ENCODE measurements around the gene IFT81.

IFT81 gene

DNA sequence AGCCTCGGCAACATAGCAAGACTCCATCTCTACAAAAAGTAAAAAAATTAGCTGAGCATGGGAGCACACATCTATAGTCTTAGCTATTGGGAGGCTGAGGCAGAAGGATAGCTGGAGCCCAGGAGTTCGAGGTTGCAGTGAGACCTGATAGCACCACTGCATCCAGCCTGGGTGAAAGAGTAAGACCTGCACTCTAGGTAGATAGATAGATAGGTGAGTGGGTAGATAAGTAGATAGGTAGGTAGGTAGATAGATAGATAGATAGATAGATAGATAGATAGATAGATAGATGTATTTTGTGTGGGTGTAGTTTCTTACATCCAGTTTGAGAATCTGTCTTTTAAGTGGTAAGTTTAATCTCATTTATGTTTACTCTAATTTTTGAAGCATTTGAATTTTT lies 72.8 kb downstream of the IFT81 start:
- no peak overlapping the region for H3K9ac ChIP-seq (ENCODE audit: low read length)
- peaks cover 8% of the 10 kb centered on the region for H3K4me1 ChIP-seq (ENCODE audit: low read length)
- H3K9me3 ChIP-seq (ENCODE audit: insufficient read depth, low read length), result no peaks in the 10 kb centered on the region

DNA sequence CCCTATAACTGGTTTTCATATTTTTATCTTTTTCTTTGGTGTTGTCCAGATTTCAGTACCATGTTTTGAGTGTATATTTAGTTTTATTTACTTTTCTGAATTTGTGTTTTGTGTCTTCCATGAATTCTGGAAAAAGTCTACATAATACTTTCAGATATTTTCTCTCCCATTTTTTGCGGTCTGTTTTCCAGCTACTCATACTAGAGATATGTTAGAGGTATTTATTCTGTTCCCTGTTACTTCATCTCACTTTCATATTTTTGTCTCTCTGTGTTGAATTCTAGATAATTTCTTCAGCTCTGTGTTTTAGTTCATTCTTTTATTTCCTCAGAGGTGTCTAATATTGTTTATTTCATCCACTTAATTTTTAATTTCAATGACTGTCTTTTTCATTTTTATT lies 74.2 kb downstream of the IFT81 start:
- H2AFZ ChIP-seq (ENCODE audit: low read depth, low read length), result no peak overlapping the region
- no peaks in the 10 kb centered on the region for H4K20me1 ChIP-seq (ENCODE audit: insufficient read depth, low read length)
- TF ChIP-seq EZH2phosphoT487 (IDR thresholded peaks at IDR 0.05; ENCODE audit: low read depth), result no peak
- TF ChIP-seq, protein P1, sequence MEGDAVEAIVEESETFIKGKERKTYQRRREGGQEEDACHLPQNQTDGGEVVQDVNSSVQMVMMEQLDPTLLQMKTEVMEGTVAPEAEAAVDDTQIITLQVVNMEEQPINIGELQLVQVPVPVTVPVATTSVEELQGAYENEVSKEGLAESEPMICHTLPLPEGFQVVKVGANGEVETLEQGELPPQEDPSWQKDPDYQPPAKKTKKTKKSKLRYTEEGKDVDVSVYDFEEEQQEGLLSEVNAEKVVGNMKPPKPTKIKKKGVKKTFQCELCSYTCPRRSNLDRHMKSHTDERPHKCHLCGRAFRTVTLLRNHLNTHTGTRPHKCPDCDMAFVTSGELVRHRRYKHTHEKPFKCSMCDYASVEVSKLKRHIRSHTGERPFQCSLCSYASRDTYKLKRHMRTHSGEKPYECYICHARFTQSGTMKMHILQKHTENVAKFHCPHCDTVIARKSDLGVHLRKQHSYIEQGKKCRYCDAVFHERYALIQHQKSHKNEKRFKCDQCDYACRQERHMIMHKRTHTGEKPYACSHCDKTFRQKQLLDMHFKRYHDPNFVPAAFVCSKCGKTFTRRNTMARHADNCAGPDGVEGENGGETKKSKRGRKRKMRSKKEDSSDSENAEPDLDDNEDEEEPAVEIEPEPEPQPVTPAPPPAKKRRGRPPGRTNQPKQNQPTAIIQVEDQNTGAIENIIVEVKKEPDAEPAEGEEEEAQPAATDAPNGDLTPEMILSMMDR (IDR thresholded peaks at IDR 0.05; ENCODE audit: low read depth, low read length), result no peak
- peaks cover 8% of the 10 kb centered on the region for H3K4me1 ChIP-seq (ENCODE audit: low read length)
- no peaks in the 10 kb centered on the region for H3K79me2 ChIP-seq (ENCODE audit: low read length)
- no peaks in the 10 kb centered on the region for H3K36me3 ChIP-seq (replicated peaks; ENCODE audit: low read depth, low read length)
- H3K9me3 ChIP-seq (ENCODE audit: insufficient read depth, low read length), result no peaks in the 10 kb centered on the region
- H3K4me3 ChIP-seq (ENCODE audit: low read length), result no peak overlapping the region
- H3K9ac ChIP-seq (ENCODE audit: low read length), result no peak overlapping the region
- H3K4me2 ChIP-seq (ENCODE audit: low read length), result no peak overlapping the region
- no peak overlapping the region for H3K27ac ChIP-seq (ENCODE audit: low read length)
- H3K27me3 ChIP-seq (ENCODE audit: low read depth, low read length), result no peaks in the 10 kb centered on the region

More for the DNA sequence above, 72.8 kb downstream of the IFT81 start:
- Histone ChIP-seq H3K79me2 (ENCODE audit: low read length) (no peaks in the 10 kb centered on the region), H4K20me1 (ENCODE audit: insufficient read depth, low read length) (no peaks in the 10 kb centered on the region), H3K27me3 (ENCODE audit: low read depth, low read length) (no peaks in the 10 kb centered on the region), H3K36me3 (replicated peaks; ENCODE audit: low read depth, low read length) (no peaks in the 10 kb centered on the region), H3K4me3 (ENCODE audit: low read length) (no peak overlapping the region), H2AFZ (ENCODE audit: low read depth, low read length) (no peak overlapping the region), H3K4me2 (ENCODE audit: low read length) (no peak overlapping the region), H3K27ac (ENCODE audit: low read length) (no peak overlapping the region)
- TF ChIP-seq, protein P1 (IDR thresholded peaks at IDR 0.05; ENCODE audit: low read depth, low read length), result no peak
- TF ChIP-seq EZH2phosphoT487 (IDR thresholded peaks at IDR 0.05; ENCODE audit: low read depth), result no peak

DNA sequence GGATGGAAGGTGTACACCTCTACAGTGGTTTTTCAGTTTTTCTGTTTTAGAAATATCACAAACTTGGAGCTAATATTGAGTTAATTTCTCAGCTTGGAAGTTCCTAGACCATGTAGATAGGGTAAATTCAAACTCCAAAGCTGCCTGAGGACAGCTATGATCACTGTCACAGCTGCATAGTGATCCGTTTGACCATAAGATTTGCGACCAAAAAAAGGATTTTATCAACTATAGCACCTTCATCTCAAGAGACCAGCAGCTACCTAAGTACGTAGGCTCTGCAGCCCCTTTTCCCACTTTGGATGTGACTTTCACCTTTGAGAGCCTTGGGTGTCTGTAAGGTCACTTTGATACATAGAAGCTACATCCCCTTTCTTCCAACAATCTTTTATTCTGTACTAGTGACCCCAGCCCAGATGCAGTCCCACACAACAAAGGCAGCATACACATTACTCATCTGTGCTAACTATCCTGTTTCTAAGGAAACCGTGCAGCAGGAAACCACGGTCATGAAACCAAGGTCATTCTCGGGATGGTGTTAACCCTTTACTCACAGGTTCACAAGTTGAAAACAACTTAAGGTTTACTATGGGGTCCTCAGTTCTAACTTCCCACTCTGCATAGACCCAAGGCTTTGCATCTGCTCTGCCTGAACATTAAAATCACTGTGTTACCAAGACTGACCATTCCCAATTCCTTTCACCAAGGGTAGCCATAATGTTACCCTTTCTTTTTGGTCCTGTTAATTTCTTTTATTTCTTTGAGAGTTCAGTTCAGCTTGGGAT lies 75.4 kb downstream of the IFT81 start:
- Histone ChIP-seq H3K27me3 (ENCODE audit: low read depth, low read length) (no peaks in the 10 kb centered on the region), H4K20me1 (ENCODE audit: insufficient read depth, low read length) (no peaks in the 10 kb centered on the region), H3K4me2 (ENCODE audit: low read length) (no peak overlapping the region), H3K9me3 (ENCODE audit: insufficient read depth, low read length) (no peaks in the 10 kb centered on the region), H3K9ac (ENCODE audit: low read length) (no peak overlapping the region), H3K36me3 (replicated peaks; ENCODE audit: low read depth, low read length) (no peaks in the 10 kb centered on the region), H3K79me2 (ENCODE audit: low read length) (no peaks in the 10 kb centered on the region), H2AFZ (ENCODE audit: low read depth, low read length) (no peak overlapping the region), H3K4me1 (ENCODE audit: low read length) (peaks cover 8% of the 10 kb centered on the region), H3K4me3 (ENCODE audit: low read length) (no peak overlapping the region), H3K27ac (ENCODE audit: low read length) (no peak overlapping the region)
- TF ChIP-seq, protein P1 (IDR thresholded peaks at IDR 0.05; ENCODE audit: low read depth, low read length), result no peak
- no peak for TF ChIP-seq EZH2phosphoT487 (IDR thresholded peaks at IDR 0.05; ENCODE audit: low read depth)

DNA sequence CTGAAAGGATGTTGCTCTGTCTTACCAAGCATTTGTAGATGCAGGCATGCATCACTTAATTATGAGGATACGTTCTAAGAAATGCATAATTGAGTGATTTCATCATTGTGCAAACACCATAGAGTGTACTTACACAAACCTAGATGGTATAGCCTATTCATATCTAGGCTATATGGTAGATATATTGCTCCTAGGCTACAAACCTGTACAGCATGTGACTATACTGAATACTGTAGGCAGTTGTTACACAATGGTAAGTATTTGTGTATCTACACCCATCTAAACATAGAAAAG lies 75.9 kb downstream of the IFT81 start:
- no peak overlapping the region for H3K4me3 ChIP-seq (ENCODE audit: low read length)
- TF ChIP-seq, protein P1 (IDR thresholded peaks at IDR 0.05; ENCODE audit: low read depth, low read length), result no peak
- no peak for TF ChIP-seq EZH2phosphoT487 (IDR thresholded peaks at IDR 0.05; ENCODE audit: low read depth)
- H2AFZ ChIP-seq (ENCODE audit: low read depth, low read length), result no peak overlapping the region

More for the DNA sequence above, 75.9 kb downstream of the IFT81 start:
- Histone ChIP-seq H3K9me3 (ENCODE audit: insufficient read depth, low read length) (no peaks in the 10 kb centered on the region), H3K9ac (ENCODE audit: low read length) (no peak overlapping the region), H3K27ac (ENCODE audit: low read length) (no peak overlapping the region), H3K4me1 (ENCODE audit: low read length) (peaks cover 8% of the 10 kb centered on the region), H3K36me3 (replicated peaks; ENCODE audit: low read depth, low read length) (no peaks in the 10 kb centered on the region), H3K4me2 (ENCODE audit: low read length) (no peak overlapping the region), H3K27me3 (ENCODE audit: low read depth, low read length) (no peaks in the 10 kb centered on the region), H3K79me2 (ENCODE audit: low read length) (no peaks in the 10 kb centered on the region), H4K20me1 (ENCODE audit: insufficient read depth, low read length) (no peaks in the 10 kb centered on the region)
